GM21786 (cell line): ENCODE data around the gene PIGM.

ENCODE experiments used
- ATAC-seq: cut with Tn5 transposase; IDR thresholded peaks from one replicate; pipeline ENCODE4 v1.9.1; 2021; ENCODE audit not compliant: unreplicated experiment

The PIGM gene

GRCh38 chr1:160022330-160023310 is 9.2 kb downstream of the PIGM start:
- ATAC-seq: no peak

DNA sequence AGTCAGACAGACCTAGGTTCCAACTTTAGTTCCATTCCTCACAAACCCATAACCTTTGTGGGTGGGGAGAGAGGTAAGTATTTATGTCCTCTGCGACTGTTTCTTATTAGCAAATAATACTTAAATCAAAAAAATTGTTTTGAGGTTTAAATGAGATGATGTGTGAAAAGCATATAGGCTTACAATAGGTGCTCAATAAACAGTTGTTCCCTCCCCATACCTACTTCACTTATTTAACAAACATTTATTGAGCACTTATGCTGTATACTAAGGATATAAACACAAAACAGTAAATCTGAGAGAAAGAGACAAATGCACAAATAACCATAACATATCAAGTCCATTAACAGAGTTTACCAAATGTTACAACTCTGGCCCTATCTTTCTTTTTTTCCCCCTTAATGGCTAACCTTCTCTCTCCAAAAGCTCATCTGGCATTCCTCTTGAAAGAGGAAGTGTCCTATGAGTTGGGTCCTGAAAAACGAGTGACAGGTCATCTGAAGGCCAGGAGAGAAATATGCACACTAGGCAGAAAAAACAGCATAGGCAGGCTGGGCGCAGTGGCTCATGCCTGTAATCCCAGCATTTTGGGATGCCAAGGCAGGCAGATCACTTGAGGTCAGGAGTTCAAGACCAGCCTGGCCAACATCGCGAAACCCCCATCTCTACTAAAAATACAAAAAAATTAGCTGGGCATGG is 10.3 kb downstream of the PIGM start:
- no peak for ATAC-seq

- no peak for ATAC-seq
Measured at GRCh38 chr1:160020196-160020595, 11.6 kb downstream of the PIGM start.

- no peak for ATAC-seq
Measured at GRCh38 chr1:160018900-160019299, 12.9 kb downstream of the PIGM start.

DNA sequence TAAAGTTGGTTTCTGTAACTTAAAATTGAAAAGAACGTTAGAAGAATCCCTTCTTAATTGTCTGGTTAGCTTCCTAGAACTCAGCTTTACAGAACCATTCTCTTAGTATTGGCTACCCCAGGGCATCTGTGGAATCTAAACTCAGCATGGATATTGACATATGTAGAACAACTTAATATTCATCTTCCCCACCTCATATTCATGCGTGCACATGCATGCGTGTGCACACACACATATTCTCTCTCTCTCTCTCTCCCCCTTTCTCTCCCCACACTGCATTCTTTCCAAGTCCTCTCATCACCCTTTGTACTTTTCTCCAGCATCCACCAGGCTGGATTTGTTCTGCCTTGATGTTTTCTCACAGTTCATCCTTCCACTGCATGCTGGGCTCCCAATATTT is 13.4 kb downstream of the PIGM start:
- ATAC-seq: no peak

- no peak for ATAC-seq
Measured at GRCh38 chr1:160017592-160017991, 14.2 kb downstream of the PIGM start.

DNA sequence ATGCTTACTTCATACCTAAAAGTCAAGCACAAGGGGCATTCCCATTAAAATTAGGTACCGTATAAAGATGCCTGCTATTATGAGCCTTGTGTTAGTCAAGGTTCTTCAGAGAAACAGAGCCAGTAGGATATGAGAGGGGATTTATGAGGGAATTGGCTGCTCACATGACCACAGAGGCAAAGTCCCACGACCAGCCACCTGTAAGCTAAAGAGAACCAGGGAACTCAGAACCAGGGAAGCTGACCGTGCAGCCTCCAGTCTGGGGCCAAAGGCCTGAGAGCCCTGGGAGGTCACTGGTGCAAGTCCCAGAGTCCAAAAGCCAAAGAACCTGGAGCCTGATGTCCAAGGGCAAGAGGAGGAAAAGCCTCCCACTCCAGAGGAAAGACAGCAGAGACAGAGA is 20.0 kb downstream of the PIGM start:
- ATAC-seq: no peak

- ATAC-seq: no peak
Measured at GRCh38 chr1:160009801-160010200, 22.0 kb downstream of the PIGM start.

- no peak for ATAC-seq
Measured at GRCh38 chr1:160009081-160009480, 22.7 kb downstream of the PIGM start.

DNA sequence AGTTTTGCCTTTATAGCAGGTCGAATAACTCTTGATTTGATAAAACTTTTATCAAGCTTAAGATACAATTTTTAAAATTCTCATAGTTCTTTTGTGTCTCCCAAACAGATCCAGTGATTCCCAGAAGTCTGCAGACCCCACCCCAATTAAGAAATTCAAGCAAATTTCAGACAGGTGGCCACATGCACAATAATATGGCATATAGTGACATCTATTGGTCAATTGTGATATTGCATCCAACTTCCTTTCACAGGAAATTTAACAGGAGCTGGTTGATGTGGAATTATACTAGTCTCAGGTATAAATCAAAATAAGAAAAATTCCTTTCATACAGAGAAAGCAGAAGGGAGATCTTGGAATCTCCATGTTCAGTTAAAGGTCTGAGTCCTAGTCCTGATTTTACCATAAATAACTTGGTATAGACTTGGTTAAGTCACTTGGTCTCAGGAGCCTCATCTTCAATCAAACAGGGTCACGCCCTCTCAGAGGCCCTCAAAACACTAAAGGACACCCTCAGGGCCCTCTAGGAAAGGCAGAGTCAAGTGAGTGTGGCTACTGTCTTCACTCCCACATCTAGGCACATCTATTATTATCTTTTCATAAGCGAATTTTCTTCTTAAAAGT is 24.1 kb downstream of the PIGM start:
- ATAC-seq: no peak

- peak; percentile 50 for ATAC-seq
Measured at GRCh38 chr1:160006312-160006940, 25.4 kb downstream of the PIGM start.

- ATAC-seq: no peak
Measured at GRCh38 chr1:160005070-160005469, 26.7 kb downstream of the PIGM start.

GRCh38 chr1:160004425-160004824 is 27.4 kb downstream of the PIGM start:
- ATAC-seq: no peak

DNA sequence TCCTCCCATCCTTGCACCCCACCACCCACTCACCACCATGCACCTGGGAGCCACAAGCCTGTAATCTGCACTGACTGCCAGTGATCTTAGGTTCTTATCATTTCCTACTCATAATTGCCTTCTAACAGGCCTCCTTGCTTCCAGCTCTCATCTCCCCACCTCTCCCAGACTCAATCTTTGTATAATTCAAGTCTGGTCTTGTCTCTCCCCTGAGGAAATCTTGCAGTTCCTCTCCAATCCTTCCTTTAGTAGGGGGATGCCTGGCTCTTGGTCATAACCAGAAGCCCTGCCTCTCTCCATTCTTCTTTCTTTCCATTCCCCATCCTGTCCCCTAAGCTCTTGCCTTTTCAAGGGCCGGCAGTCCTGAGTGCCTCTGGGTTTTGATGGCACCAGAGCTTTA is 27.8 kb downstream of the PIGM start:
- ATAC-seq: no peak

DNA sequence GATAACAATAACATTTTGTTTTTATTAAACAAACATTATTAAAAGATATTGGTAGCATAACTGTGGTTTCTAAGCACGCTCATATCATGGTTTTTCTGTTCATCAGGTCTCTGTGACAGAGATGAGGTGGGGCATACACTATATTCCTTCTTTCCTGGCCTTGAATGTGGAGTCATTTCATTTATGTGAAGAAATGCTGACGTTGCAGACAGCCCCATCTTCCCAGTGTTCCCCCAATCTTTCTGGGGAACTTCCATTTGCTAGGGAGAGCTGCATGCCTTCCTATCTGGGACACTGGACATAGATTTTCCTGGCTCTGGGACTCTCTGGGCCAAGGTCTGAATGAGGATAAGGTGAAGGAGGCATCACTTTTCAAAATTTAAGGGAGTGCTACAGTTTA is 30.4 kb downstream of the PIGM start:
- no peak for ATAC-seq

DNA sequence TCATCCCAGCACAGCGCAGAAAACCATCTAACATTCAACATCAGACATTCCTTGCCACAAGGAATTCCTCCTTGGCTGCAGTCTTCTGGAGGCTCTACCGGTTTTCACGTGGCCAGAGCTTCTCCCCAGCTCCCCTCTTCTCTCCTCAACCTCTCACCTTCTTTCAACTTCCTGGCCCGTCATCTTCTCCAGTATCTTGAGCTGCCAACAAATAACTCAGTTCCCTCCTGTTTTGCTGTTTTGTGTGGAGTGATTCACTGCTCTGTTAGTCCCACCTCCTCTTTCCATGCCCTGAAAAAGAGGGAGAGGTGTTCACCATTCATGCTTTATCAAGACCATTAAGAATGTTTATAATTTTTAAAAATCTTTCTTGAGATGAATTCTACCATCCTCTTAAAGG is 32.6 kb downstream of the PIGM start:
- no peak for ATAC-seq

GRCh38 chr1:159996653-159997052 is 35.1 kb downstream of the PIGM start:
- no peak for ATAC-seq

DNA sequence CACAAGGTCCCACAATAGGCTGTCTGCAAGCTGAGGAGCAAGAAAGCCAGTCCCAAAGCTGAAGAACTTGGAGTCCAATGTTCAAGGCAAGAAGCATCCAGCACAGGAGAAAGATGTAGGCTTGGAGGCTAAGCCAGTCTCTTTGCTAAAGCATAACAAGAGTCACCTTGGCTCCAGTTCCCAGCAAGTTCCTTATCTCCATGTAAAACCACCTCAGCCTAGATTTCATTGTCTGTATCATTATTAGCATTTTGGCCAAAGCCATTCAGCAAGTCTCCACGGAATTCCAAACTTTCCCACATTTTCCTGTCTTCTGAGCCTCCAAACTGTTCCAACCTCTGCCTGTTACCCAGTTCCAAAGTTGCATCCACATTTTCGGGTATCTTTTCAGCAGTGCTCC is 36.9 kb downstream of the PIGM start:
- ATAC-seq: no peak

DNA sequence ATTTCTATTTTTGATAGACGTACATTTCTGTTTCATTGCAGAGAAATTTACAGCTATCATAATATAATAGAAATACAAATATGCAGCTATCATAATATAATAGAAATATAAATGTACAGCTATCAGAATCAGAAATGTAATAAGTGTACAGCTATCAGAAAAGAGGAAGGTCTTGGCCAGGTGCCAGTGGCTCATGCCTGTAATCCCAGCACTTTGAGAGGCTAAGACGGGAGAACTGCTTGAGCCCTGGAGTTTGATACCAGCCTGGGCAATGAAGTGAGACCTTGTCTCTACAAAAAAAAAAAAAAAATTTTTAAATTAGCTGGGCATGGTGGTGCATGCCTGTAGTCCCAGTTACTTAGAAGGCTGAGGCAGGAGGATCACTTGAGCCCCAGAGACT is 37.9 kb downstream of the PIGM start:
- ATAC-seq: no peak

GRCh38 chr1:159992161-159992560 is 39.6 kb downstream of the PIGM start:
- no peak for ATAC-seq

DNA sequence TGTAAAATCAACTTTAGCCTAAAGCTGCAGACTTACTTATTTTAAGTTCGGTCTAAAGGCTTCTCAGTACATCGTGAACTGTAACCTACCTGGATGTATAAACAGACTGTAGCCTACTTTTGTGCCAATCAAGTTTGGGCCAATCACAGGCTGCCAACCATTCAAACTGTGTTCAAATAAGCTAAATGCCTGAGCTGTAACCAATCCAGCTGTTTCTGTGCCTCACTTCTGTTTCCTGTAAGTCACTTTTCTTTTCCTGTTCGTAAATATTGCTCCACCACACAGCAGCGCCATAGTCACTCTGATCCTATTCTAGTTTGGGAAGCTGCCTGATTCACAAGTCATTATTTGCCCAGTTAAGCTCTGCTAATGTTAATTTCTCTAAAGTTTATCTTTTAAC is 40.3 kb downstream of the PIGM start:
- ATAC-seq: no peak
